GM06990 (cell line): ENCODE measurements around the gene STMN1.

Experiments used
- DNase-seq: peaks from one replicate; pipeline ENCODE4 v3.0.0-alpha.2; 2011; ENCODE audit not compliant: insufficient read length; ENCODE audit errors: extremely low read depth
- H3K27me3 ChIP-seq: replicated peaks from 2 replicates; pipeline ENCODE4 v1.6.0; 2011; ENCODE audit warnings: low read length; ENCODE audit not compliant: control insufficient read depth, insufficient read depth
- H3K36me3 ChIP-seq: 2 replicates; pipeline ENCODE4 v1.5.1; 2011; ENCODE audit warnings: low read length; ENCODE audit not compliant: control insufficient read depth, insufficient read depth
- H3K4me3 ChIP-seq: replicated peaks from 2 replicates; pipeline ENCODE4 v1.5.1; 2011; ENCODE audit warnings: low read depth, mild to moderate bottlenecking, control low read depth, low read length
- CTCF ChIP-seq: IDR thresholded peaks from 2 replicates; pipeline ENCODE4 v1.5.1; 2011; ENCODE audit warnings: low read length, control low read depth, mild to moderate bottlenecking, inconsistent platforms; ENCODE audit not compliant: insufficient read depth, poor library complexity, severe bottlenecking

The STMN1 gene

GRCh38 chr1:25902462-25902861, 3.8 kb downstream of the STMN1 start:
- TF ChIP-seq CTCF: no peak
- H3K27me3 ChIP-seq: no peaks in the 10 kb centered on the region
- no peak for DNase-seq
- no peak overlapping the region for H3K4me3 ChIP-seq
- H3K36me3 ChIP-seq: peaks cover 6% of the 10 kb centered on the region

- no peaks in the 10 kb centered on the region for H3K27me3 ChIP-seq
- peaks cover 6% of the 10 kb centered on the region for H3K36me3 ChIP-seq
- no peak for DNase-seq
- TF ChIP-seq CTCF: no peak
- no peak overlapping the region for H3K4me3 ChIP-seq
These were observed 6.0 kb downstream of the STMN1 start for GRCh38 chr1:25900219-25900618.

GRCh38 chr1:25899792-25900191, 6.4 kb downstream of the STMN1 start:
- no peak overlapping the region for H3K4me3 ChIP-seq
- DNase-seq: no peak
- H3K36me3 ChIP-seq: peaks cover 6% of the 10 kb centered on the region
- H3K27me3 ChIP-seq: no peaks in the 10 kb centered on the region
- no peak for TF ChIP-seq CTCF

- Histone ChIP-seq H3K27me3 (no peaks in the 10 kb centered on the region), H3K36me3 (peaks cover 6% of the 10 kb centered on the region), H3K4me3 (no peak overlapping the region)
- DNase-seq: no peak
- no peak for TF ChIP-seq CTCF
These were observed 7.8 kb downstream of the STMN1 start for GRCh38 chr1:25898223-25899015.

- no peak for DNase-seq
- H3K36me3 ChIP-seq: peaks cover 6% of the 10 kb centered on the region
- no peaks in the 10 kb centered on the region for H3K27me3 ChIP-seq
- TF ChIP-seq CTCF: no peak
- H3K4me3 ChIP-seq: no peak overlapping the region
These were observed 8.5 kb downstream of the STMN1 start for GRCh38 chr1:25897754-25898153.
